Tibial nerve (tissue), 4 donors: ENCODE results near the gene MCM3AP. TPM values are rescaled to one million over a fixed set of nuclear protein-coding genes. Genes with fewer than 3 reads are reported as not detected.

Experiments
- DNase-seq, 2 donors: peaks; one replicate each; pipeline ENCODE4 v3.0.0-alpha.2; 2019; ENCODE audit warnings: low spot score in 2 of 2
- H3K27ac ChIP-seq, 4 donors: fragments of 200-600 bp; sonication (generic) in 3 of 4; one replicate each; pipeline ENCODE4 v1.5.1; 2017 to 2019; ENCODE audit warnings: mild to moderate bottlenecking in 1 of 4
- H3K27me3 ChIP-seq, 2 donors: fragments of 200-600 bp; sonication (generic) in 1 of 2; one replicate each; pipeline versions ENCODE4 v1.5.1 to v1.6.0; 2017 to 2019
- H3K36me3 ChIP-seq, 3 donors: fragments of 200-600 bp; sonication (generic); one replicate each; pipeline ENCODE4 v1.5.1; 2018 to 2019
- H3K4me1 ChIP-seq, 4 donors: fragments of 200-600 bp; sonication (generic) in 3 of 4; one replicate each; pipeline ENCODE4 v1.5.1; 2017 to 2019
- H3K4me3 ChIP-seq, 4 donors: fragments of 200-600 bp; sonication (generic) in 3 of 4; one replicate each; pipeline ENCODE4 v1.5.1; 2017 to 2019; ENCODE audit warnings: mild to moderate bottlenecking in 1 of 4, moderate library complexity in 1 of 4
- H3K9me3 ChIP-seq, 4 donors: fragments of 200-600 bp; sonication (generic) in 3 of 4; one replicate each; pipeline ENCODE4 v1.5.1; 2017 to 2019
- CTCF ChIP-seq, 5 experiments: fragments of 200-600 bp in 3 of 5; fragments of 450-650 bp in 2 of 5; sonication (generic) in 3 of 5; IDR thresholded peaks; one replicate each; pipeline ENCODE4 v1.5.1; 2016 to 2019; ENCODE audit warnings: antibody characterized with exemption in 5 of 5, mild to moderate bottlenecking in 3 of 5, moderate library complexity in 2 of 5
- EP300 ChIP-seq, 2 donors: sonication (generic); formaldehyde crosslinking; IDR thresholded peaks; one replicate each; pipeline ENCODE4 v1.6.1; 2017; ENCODE audit warnings: antibody characterized with exemption in 2 of 2, mild to moderate bottlenecking in 1 of 2
- POLR2A ChIP-seq, 2 donors: fragments of 450-650 bp; IDR thresholded peaks; one replicate each; pipeline ENCODE4 v1.6.1; 2017; ENCODE audit warnings: antibody characterized with exemption in 2 of 2, mild to moderate bottlenecking in 2 of 2, moderate library complexity in 2 of 2
- WGBS, 2 donors: methylation state at CpG; one replicate each; pipeline ENCODE4 v1.1.5; 2018; 5-methylcytosine and 5-hydroxymethylcytosine counted together
- total RNA-seq, 4 donors: library from RNA; depleted of rRNA; stranded (reverse); fragments of >200 nt; gene quantifications; one replicate each; pipeline ENCODE4 v1.1.0, GENCODE V29; 2016

The MCM3AP gene
- total RNA-seq, 4 donors from 2014 or later: 112 to 180 (median 146) TPM

GRCh38 chr21:46219591-46220239 lies 65.7 kb downstream of the MCM3AP start:
- Histone ChIP-seq H3K9me3 (no peaks in the 10 kb centered on the region), H3K36me3 (peaks cover 0 to 84% (median 11%) of the 10 kb centered on the region in 3 donors), H3K4me3 (no peak overlapping the region), H3K4me1 (no peaks in the 10 kb centered on the region), H3K27me3 (no peaks in the 10 kb centered on the region), H3K27ac (no peak overlapping the region)
- DNase-seq: no peak
- 56 to 67% methylated on average over 11 to 13 of the region's 13 CpGs for WGBS, 2 donors
- TF ChIP-seq POLR2A (IDR thresholded peaks at IDR 0.05): no peak

- Histone ChIP-seq H3K27me3 (no peaks in the 10 kb centered on the region), H3K36me3 (peaks cover 0 to 91% (median 11%) of the 10 kb centered on the region in 3 donors), H3K27ac (no peak overlapping the region), H3K9me3 (no peaks in the 10 kb centered on the region), H3K4me3 (no peak overlapping the region), H3K4me1 (no peaks in the 10 kb centered on the region)
- WGBS, 2 donors: 92 to 94% methylated on average over 13 to 15 of the region's 16 CpGs
- no peak for TF ChIP-seq EP300 (IDR thresholded peaks at IDR 0.05)
- no peak for TF ChIP-seq POLR2A (IDR thresholded peaks at IDR 0.05)
- TF ChIP-seq CTCF (IDR thresholded peaks at IDR 0.05): no peak
- no peak for DNase-seq
Observed at GRCh38 chr21:46218906-46219590, 66.4 kb downstream of the MCM3AP start.

- no peak overlapping the region for H3K4me3 ChIP-seq
- no peak overlapping the region for H3K27ac ChIP-seq
- TF ChIP-seq CTCF (IDR thresholded peaks at IDR 0.05) (no peak), EP300 (IDR thresholded peaks at IDR 0.05) (no peak), POLR2A (IDR thresholded peaks at IDR 0.05) (no peak)
- 89% methylated on average over 21 to 22 of the region's 22 CpGs for WGBS, 2 donors
- no peaks in the 10 kb centered on the region for H3K9me3 ChIP-seq
- DNase-seq: no peak
- H3K36me3 ChIP-seq: peaks cover 0 to 96% (median 17%) of the 10 kb centered on the region in 3 donors
- H3K27me3 ChIP-seq: no peaks in the 10 kb centered on the region
- H3K4me1 ChIP-seq: no peaks in the 10 kb centered on the region
Observed at GRCh38 chr21:46217511-46218196, 67.8 kb downstream of the MCM3AP start.

- Histone ChIP-seq H3K4me3 (no peak overlapping the region), H3K36me3 (peaks cover 0 to 96% (median 14%) of the 10 kb centered on the region in 3 donors), H3K9me3 (no peaks in the 10 kb centered on the region), H3K27me3 (no peaks in the 10 kb centered on the region), H3K4me1 (no peaks in the 10 kb centered on the region), H3K27ac (no peak overlapping the region)
- no peak for DNase-seq
- TF ChIP-seq CTCF (IDR thresholded peaks at IDR 0.05) (no peak), EP300 (IDR thresholded peaks at IDR 0.05) (no peak), POLR2A (IDR thresholded peaks at IDR 0.05) (no peak)
- WGBS, 2 donors: 91 to 96% methylated on average over 15 to 16 of the region's 16 CpGs
Observed at GRCh38 chr21:46216132-46216747, 69.2 kb downstream of the MCM3AP start.

GRCh38 chr21:46215436-46216131 lies 69.8 kb downstream of the MCM3AP start:
- WGBS, 2 donors: 72 to 92% methylated on average over 1 to 11 of the region's 20 CpGs
- H3K9me3 ChIP-seq: no peaks in the 10 kb centered on the region
- no peaks in the 10 kb centered on the region for H3K4me1 ChIP-seq
- no peak for DNase-seq
- H3K4me3 ChIP-seq: no peak overlapping the region
- TF ChIP-seq POLR2A (IDR thresholded peaks at IDR 0.05) (no peak), EP300 (IDR thresholded peaks at IDR 0.05) (no peak), CTCF (IDR thresholded peaks at IDR 0.05) (no peak)
- H3K27me3 ChIP-seq: no peaks in the 10 kb centered on the region
- H3K27ac ChIP-seq: no peak overlapping the region
- H3K36me3 ChIP-seq: peaks cover 0 to 95% (median 12%) of the 10 kb centered on the region in 3 donors
